ENCODE data around the gene MND1.
A peak's percentile ranks its signal among the peaks of the same experiment; 100 is the strongest.

MND1 gene

DNA sequence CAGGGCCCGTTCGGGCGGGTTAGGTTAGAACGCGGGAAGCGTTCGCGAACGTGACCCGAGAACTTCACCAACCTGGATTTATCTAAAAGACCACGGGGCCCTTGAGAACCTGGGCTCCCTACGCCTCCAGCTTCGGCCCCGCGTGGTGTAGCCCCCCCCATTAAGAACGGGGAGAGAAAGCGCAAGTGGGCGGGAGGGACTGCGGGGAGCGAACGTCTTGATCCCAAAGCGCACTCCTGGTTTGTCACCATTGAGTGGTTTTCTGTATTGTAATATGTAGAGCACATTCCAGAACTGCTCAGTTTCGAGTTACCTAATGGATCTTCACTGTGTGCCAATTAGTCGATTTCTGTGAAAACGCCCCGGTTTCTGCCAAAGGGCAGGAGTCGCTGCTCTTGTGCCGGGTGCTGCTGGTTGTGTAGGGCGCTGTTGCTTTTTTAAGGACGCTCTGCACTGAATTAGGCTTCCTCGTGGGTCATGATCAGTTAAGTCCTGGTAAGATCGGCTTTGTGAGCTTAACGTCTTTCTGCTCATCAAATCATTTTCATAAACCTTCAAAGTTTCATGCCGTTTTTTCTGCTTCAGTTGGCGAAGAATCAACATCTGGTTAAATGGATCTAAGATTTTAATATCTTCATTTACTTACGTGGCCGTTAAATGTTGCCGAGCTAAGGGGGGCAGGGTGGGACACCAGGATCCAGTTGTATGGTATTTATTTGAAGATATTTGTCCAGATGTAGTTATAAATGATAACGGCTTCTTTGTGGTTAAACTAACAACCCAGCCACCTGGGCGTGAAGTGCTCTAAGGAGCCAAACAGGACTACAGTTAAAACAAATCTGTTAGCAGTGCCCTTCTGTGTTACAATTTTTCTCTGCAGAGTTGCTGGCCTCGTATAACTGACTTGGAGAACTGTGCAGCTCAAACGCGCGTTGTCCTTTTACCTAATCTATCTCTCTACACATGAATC is 809 bp downstream of the MND1 start:
- DNase-seq (ENCODE audit: insufficient read length, low spot score) (no peak), FAIRE-seq (peak; percentile 90)

DNA sequence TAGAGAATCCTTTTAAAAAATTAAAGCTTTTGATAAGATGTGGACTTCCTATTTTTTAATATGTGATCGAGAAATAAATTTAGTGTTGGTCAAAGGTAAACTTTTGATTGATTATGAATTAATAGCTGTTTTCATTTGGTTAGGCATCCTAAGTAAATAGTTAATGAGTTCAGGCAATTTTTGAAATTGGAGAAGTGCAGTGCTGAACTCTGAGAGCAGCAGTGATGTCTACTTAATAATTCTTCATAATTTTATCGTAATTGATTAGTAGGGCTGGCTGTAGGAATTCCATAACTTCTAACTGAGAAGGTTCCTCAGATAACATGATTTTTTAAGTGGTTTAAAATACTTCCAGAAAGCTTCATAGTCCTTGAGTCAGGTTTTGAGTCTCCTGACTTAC is 1.5 kb downstream of the MND1 start:
- DNase-seq (ENCODE audit: insufficient read length, low spot score) = no peak
- peak; percentile 11 for FAIRE-seq

DNA sequence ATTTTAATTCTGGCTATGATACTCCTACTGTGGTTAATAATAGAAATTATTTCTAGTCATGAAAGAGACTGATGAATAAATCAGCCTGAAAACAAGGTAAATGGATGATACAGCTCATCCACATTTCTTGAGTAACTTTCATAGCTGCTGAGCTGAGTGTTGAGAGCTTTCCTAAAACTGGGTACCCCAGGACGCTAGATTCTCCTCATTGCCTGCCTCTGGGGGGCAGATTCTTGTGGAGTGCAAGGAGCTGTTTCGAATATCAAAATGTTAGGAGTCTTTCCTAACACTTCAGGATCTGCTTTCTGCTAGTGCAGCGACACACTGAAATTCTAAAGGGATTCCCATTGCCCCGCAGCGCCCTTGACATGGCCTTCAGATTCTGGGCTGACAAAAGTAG is 2.1 kb downstream of the MND1 start:
- FAIRE-seq (no peak), DNase-seq (ENCODE audit: insufficient read length, low spot score) (no peak)

DNA sequence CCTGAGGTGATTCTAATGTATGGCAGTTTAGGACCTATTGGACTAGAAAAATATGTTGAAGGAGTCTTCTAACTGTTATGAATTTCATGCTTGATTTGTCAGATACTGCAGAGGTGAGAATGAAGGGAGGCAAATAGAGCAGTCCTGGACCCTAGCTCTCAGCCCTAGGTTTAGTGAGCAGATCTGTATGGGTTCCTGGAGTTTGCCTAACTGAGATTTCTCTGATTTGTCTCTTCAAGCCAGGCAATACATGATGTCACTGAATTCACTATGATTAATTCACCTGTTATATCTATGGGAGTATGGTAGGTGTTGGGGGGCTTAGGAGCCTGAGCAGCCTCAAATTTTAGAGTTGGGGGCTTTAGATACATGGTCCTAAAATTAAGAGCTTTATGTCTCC is 2.6 kb downstream of the MND1 start:
- FAIRE-seq = no peak
- DNase-seq (ENCODE audit: insufficient read length, low spot score) = no peak

DNA sequence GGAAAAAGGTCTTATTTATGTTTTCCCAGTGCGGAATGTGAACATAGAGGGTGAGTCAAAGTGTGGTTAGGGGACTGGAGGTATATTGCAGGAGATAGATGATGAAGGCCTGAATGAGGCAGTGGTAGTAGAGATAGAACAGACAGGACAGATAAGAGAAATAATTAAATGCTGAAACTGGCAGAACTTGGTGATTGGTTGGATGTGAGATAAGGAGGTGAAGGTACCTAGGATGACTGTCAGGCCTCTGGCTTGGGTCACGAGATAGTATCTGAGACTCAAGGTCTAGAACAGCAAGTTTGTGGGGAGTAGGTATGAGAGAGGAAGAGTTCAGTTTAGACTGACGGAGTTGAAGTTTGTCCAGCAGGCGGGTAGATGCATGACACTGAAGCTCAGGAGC is 3.5 kb downstream of the MND1 start:
- FAIRE-seq (peak; percentile 76), DNase-seq (ENCODE audit: insufficient read length, low spot score) (no peak)

DNA sequence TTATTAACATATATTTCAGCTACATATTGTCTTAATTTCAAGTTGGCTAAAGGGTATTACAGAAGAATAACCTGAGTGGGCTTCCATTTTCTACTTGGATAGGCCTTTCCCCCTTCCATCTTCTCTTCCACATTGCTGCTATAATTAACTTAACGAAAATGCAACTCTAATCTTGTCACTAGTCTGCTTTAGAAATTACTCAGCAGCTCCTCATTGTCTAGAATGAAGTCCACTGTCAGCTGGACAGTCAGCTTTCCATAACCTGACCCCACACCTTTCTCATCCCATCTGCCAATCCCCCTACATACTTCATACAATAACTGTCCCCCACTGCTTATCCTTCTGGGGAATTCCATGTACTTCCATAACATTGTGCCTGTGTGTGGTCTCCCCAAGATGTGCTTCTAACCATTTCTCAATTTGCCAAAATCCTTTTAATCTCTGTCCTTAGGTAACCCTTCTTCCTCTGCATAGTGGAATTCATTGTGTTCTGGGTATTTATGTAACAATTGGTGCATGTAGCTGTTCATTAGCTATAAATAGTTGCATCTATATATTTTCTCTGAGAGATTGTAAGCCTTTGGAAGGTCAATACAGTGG is 4.8 kb downstream of the MND1 start:
- no peak for DNase-seq (ENCODE audit: insufficient read length, low spot score)
- peak; percentile 87 for FAIRE-seq

DNA sequence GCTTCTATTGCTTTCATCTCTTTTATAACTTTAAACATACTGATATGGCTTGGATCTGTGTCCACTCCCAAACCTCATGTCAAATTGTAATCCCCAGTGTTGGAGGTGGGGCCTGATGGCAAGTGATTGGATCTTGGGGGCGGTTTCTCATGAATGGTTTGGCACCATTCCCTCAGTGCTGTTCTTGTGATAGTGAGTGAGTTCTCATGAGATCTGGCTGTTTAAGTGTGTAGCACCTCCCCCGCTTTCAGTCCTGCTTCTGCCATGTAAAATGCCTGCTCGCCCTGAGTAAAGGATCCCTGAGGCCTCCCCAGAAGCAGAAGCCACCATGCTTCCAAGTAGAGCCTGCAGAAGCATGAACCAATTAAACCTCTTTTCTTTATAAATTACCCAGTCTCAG is 17.7 kb downstream of the MND1 start:
- DNase-seq (ENCODE audit: insufficient read length, low spot score) = no peak
- FAIRE-seq = no peak

DNA sequence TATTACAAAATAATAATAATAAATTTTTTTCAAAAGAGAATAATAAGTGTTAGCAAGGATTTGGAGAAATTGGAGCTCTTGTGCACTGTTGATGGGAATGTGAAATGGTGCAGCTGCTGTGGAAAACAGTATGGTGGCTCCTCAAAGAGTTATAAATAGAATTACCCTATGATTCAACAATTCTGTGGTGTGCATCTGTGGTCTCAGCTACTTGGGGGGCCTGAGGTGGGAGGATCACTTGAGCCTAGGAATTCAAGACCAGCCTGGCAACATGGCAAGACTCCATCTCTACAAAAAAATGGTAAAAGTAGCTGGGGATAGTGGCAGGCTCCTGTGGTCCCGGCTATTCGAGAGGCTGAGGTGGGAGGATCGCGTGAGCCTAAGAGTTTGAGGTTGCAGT is 19.6 kb downstream of the MND1 start:
- DNase-seq (ENCODE audit: insufficient read length, low spot score) (no peak), FAIRE-seq (no peak)

DNA sequence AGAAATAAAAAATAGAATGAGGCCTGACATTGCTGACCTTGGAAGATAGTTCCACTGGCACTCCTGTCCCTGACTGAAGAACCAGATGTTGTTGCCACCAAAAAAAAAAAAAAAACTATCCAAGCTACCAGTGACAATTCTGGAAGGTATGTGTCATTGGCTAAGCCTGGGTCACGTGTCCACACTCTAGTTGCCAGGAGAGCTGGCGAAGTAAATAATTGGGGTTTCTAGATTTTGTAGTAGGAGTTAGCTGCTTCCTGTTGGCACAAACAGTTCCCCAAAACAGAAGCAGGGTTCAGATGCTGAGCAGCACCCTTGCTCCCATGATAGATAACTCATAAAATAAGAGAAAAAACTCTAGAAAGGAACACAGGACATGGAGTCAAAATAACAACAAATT is 20.5 kb downstream of the MND1 start:
- DNase-seq (ENCODE audit: insufficient read length, low spot score) = no peak
- FAIRE-seq = peak; percentile 26

DNA sequence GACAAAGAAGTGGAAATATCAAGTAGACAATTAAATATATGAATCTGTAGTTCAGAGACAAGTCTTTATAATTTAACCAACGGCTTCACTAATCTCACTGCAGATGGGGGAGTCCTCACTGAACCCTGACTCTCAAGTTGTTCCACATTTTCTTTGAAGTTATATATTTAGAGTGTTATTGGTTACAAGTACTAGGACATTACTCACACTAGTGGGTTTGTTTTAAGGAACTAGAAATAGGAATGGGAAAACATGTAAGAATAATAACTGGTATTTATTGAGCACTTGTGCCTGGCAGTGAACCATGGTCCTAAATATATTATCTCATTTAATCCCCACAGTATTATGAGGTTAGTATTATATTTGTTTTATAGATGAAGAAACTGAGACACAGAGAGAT is 22.0 kb downstream of the MND1 start:
- DNase-seq (ENCODE audit: insufficient read length, low spot score) (no peak), FAIRE-seq (no peak)

DNA sequence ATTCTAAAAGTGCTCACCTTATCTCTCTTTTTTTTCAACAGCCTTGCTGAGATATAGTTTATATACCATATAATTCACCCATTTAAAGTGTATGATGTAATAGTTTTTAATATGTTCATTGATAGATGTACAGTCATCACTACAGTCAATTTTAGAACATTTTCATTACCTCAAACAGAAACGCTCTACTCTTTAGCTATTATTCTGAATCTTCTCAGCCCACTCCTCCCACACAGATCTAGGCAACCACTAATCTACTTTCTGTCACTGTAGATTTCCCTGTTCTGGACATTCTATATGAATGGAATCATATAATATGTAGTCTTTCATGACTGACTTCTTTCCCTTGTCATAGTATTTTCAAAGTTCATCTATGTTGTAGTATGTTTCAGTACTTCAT is 22.6 kb downstream of the MND1 start:
- DNase-seq (ENCODE audit: insufficient read length, low spot score) (no peak), FAIRE-seq (no peak)

DNA sequence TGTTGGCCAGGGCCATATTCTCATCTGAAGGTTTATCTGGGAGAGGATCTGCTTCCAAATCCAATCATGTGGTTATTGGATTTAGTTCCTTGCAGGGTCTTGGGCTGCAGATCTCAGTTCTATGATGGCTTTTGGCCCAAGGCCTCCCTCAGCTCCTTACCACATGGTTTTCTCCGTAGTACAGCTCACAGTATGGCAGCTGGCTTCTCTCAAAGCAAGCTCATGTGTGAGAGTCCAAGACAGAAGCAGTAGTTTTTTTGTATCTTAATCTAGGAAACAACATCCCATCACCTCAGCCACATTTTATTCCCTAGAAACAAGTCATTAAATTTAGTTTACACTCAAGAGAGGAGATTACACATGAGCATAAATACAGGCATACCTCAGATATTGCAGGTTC is 24.5 kb downstream of the MND1 start:
- no peak for FAIRE-seq
- DNase-seq (ENCODE audit: insufficient read length, low spot score) = no peak

DNA sequence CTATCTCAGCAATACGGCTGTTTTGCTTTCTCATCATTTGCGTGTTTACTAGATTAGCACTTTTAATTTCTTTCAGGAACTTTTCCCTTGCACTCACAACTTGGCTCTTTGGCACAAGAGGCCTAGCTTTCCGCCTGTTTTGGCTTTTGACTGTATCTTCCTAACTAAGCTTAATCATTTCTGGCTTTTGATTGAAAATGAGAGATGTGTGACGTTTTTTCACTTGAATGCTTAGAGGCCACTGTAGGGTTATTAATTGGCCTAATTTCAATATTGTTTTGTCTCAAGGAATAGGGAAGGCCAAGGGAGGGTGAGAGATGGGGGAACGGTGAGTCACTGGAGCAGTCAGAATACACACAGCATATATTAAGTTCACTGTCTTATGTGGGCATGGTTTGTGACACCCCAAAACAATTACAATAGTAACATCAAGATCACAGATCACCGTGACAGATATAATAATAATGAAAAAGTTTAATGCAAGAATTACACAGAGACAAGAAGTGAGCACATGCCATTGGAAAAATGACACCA is 27.3 kb downstream of the MND1 start:
- no peak for DNase-seq (ENCODE audit: insufficient read length, low spot score)
- no peak for FAIRE-seq

DNA sequence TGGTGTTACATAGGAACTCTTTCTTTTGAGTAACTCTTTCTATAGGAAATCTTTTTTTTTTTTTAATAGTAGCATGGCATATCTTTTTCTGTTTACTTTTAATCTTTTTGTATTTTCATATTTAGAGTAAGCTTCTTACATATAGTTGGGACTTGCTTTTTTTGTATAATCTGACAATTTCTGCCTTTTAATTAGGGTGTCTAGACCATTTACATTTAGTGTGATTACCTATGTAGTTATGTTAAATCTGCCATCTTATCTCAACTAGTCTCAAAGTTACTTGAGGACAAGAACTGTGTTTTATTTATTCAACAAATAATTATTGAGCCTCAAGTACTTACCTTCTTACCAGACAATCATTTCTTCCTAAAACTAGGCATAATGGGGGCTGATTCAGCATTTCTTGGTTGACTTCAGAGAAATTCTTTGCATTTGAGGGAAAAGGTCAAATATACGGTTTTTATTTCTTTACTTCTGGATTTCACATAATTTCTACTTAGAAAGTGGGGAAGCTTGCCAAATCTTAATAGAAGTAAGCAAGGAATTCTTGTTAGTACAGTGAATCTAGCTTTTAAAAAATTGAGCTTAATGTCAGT is 28.6 kb downstream of the MND1 start:
- no peak for FAIRE-seq

DNA sequence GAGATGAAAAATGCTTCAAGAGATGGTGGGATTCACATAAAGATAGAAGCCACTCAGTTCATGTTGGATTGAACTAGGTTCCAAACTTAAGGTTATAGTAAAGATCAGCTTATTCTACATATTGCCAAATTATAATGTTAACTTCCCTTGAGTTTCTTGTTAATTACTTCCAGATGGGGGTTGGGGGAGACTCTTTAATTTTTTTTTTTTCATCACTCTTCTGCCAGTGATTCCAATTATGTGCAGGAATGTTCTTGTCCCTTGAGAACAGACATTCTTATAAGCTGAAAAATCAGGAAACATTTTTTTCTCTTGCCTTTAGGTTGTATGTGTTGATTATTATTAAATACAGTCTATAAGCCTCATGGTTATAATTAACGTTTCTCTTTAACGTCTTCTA is 30.0 kb downstream of the MND1 start:
- FAIRE-seq = no peak
- no peak for DNase-seq (ENCODE audit: insufficient read length, low spot score)

More for the DNA sequence above, 28.6 kb downstream of the MND1 start:
- DNase-seq (ENCODE audit: insufficient read length, low spot score) = no peak

DNA sequence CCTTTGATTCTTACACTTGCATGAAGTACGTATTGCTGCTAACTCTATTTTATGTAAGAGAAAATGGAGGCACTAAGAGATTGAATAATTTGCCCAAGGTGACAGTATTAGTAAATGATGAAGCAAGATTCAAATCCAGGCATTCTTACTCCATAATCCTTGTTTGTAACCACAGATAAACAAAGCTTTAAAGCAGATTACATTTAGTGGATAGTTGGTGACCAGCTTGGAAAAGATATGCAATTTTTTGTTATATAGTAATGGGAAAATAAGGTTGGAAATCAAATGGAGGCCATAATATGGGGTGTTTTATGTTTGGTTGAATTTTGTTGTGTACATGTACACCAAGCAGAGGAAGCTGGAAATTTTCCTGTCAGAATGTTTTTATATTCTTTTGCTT is 30.8 kb downstream of the MND1 start:
- FAIRE-seq (no peak), DNase-seq (ENCODE audit: insufficient read length, low spot score) (no peak)

DNA sequence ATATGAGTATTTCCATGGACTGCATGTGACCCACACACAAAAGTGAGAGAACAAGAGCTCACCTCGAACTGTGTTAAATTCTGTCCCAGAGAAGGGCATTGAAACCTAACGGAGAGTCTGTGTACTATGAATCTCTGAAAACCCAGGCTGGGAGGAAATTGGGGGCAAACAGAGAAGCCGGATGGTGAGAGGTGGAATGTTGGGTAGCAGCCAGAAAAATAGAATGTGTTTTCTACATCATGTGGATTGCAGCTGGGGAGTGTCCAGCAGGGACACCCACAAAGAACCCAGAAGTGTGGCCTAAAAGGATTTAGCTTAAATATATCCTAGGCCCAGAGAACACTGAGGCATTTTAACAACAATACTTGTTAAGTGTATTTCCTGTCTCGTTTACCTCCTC is 38.6 kb downstream of the MND1 start:
- DNase-seq (ENCODE audit: insufficient read length, low spot score) = no peak
- FAIRE-seq = no peak

DNA sequence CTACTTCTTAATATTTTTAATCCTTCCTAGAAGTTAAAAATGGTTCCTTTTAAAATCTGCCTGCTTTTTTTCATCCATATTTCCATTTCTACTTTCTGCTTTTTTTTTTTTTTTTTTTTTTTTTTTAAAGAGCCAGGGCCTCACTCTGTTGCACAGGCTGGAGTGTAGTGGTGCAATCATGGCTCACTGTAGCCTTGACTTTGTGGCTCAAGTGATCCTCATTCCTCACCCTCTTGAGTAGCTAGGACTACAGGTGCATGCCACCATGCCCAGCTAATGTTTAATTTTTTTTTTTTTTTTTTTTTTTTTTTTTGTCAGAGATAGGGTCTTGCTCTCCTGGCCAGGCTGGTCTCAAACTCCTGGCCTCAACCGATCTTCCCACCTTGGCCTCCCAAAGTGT is 39.7 kb downstream of the MND1 start:
- FAIRE-seq = no peak
- no peak for DNase-seq (ENCODE audit: insufficient read length, low spot score)

DNA sequence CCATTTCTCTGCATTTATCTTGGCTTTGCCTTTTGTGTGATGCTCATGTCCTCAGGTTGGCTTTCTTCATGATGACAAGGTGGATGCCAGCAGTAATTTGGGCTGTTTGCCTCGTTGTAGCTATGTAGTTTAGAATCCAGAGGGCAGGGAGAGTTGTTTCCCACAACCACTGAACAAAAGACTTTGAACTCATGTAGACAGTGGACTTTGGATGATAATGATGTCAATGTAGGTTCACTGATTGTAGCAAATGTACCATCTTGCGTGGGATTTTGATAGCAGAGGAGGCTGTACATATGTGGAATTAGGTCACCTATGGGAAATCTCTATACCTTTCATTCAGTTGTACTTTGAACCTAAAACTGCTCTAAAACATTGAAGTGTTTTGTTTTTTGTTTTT is 41.3 kb downstream of the MND1 start:
- FAIRE-seq (no peak), DNase-seq (ENCODE audit: insufficient read length, low spot score) (no peak)

DNA sequence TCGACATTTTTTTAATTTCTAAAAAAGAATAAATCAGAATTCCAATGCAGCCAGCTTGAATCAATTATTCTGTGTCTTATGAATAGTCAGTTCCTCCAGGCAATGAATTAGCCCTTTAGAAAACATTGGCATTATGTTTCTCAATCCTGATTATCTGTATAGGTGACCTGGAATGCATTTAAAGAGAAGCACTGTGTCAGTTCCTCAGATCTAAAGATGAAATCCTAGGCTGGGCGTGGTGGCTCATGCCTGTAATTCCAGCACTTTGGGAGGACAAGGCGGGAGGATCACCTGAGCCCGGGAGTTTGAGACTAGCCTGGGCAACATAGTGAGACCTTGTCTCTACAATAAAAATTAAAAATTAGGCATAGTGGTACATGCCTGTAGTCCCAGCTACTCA is 43.5 kb downstream of the MND1 start:
- no peak for FAIRE-seq
- no peak for DNase-seq (ENCODE audit: insufficient read length, low spot score)

DNA sequence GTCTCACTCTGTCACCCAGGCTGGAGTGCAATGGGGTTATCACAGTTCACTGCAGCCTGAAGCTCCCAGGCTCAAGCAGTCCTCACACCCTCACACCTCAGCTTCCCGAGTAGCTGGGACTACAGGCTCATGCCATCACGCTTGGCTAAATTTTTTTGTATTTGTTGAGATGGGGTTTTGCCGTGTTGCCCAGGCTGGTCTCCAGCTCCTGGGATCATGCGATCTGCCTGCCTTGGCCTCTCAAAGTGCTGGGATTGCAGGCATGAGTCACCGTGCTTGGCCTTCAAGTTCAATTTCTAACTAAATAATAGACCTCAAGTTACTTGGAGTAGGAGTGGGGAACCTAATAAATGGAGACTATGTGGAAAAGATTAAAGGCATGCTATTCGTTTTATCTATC is 48.9 kb downstream of the MND1 start:
- DNase-seq (ENCODE audit: insufficient read length, low spot score) (no peak), FAIRE-seq (no peak)

DNA sequence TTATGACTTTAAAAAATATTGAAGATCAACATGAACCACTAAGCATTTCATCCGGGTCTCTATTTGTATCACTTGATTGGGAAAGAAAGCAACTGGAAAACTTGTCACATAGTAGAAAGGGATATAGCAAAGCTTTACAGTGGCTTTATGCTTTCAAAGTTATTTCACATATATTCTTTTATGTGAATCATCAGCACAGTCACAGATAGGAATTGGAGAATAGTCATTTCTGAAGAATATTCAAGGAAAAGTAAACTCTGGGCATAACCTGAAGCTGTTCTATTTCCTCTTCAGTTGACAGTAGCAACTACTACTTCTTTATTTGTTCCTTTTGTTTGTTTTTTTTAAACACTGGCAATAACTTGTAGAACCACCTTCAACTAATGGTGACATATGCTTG is 50.5 kb downstream of the MND1 start:
- DNase-seq (ENCODE audit: insufficient read length, low spot score) (no peak), FAIRE-seq (peak; percentile 14)
